Nucleus accumbens (tissue), 56 donors: Measurements from ENCODE around the gene PELI3.
"Not testable (repeated sequence)": the region's sequence is repeated elsewhere in the genome, so short reads cannot be mapped to it uniquely, and the experiment has no call there.

Experiments used
- DNase-seq, 56 donors: peaks; one replicate each; lab custom pipeline; 2025; lab: John Stamatoyannopoulos, UW

Gene PELI3

DNA sequence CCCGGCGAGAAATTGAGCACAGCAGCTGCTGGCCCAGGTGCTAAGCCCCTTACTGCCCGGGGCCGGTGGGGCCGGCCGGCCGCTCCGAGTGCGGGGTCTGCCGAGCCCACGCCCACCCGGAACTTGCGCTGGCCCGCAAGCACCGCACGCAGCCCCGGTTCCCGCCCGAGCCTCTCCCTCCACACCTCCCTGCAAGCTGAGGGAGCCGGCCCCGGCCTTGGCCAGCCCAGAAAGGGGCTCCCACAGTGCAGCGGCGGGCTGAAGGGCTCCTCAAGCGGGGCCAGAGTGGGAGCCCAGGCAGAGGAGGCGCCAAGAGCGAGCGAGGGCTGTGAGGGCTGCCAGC, 25.8 kb upstream of the PELI3 start:
- not testable (repeated sequence) for DNase-seq

DNA sequence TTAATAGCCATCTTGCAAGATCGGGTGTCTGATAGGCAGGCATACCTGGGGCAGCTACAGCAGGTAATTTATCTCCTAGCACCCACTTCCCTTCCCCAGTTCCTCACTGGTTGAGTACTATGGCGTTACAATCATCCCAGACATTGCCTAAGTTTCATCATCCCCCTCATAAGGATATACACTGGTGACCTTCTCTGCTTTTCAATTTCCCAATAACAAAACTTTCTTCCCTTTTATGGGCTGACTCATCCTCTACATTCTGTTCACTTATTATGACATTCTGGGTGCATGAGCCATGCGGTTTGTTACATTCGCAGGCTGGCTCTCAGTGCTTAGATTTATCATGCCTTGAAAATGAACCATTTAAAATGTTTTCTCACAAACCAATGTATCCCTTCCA, 23.1 kb upstream of the PELI3 start:
- DNase-seq, result no peak

DNA sequence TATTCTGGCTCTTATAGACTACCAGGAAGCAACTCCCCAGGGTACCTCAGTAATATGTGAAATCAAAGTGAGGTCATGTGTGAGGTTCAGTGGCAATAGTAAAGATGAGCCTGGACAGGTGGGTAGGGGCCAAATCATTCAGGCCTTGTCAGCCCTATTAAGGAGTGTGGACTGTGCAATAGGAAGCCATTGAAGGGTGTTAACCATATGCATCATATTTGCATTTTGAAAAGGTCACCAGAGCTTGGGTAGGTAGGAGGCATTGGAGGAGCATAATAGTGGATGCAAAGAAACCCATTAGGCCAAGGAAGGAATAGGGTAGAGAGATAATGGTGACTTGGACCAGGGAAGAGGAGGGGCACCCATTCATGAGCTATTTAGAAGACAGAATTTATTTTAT, 19.7 kb upstream of the PELI3 start:
- no peak for DNase-seq

DNA sequence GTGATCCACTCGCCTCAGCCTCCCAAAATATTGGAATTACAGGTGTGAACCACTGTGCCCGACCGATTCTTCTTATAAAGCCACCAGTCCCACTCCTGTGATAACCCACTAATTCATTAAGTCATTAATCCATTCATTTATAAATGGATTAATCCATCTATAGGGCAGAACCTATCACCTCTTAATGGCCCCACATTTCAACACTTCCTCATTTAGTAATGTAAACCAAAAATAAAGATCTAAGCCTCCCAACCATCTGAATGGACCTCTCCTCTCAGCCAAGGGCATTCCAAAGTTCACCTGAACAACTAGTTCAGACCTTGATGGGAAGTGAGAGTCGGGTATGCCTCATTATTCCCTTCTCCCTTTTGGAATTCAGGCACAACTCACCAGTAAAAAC, 18.2 kb upstream of the PELI3 start:
- no peak for DNase-seq

DNA sequence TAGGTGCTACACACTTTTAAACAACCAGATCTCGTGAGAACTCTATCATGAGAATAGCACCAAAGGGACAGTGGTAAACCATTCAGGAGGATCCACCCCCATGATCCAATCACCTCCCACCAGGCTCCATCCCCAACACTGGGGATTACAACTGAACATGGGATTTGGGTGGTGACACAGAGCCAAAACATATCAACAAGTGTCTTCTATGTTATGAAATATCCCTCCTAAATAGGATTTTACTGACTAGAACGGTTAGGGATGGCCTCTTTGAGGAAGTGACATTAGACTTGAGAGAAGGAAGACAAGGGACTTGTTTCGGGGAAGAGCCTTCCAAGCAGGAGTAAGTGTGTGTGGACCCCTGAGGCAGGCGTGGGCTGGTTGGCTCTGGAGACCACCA, 16.1 kb upstream of the PELI3 start:
- DNase-seq, result no peak

DNA sequence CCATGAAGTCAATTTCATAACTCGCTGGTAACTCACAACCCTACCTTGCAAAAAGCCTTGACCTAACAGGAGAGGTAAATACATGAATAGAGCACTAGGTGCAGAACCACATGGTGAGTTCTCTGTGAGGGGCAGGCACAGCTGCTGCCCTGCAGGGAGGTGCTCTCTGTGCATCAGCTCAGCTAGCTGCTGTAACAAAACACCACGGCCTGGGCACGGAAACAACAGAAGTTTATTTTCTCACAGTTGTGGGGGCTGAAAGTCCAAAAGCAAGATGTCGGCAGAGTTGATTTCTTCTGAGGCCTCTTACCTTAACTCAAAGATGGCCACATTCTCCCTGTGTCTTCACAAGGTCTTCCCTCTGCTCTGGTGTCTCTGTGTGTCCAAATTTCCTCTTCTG, 15.0 kb upstream of the PELI3 start:
- no peak for DNase-seq

DNA sequence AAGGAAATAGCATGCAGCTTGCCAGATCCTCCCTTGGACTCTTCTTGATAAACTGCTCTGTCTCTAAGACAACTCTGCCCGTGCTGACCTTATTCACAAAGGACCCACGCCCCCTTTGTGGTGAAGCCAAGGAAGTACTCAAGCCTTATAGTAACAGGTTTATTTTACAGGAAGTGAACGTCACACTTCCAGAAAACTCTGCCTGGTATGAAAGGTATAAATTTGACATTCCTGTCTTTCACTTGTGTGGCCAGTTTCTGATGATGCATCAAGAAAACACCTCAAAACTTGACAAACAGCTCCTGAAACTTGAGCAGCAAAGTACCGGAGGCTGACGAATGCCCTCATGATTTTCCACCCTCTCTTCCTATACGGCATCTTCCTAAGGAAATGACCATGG, 12.5 kb upstream of the PELI3 start:
- no peak for DNase-seq

DNA sequence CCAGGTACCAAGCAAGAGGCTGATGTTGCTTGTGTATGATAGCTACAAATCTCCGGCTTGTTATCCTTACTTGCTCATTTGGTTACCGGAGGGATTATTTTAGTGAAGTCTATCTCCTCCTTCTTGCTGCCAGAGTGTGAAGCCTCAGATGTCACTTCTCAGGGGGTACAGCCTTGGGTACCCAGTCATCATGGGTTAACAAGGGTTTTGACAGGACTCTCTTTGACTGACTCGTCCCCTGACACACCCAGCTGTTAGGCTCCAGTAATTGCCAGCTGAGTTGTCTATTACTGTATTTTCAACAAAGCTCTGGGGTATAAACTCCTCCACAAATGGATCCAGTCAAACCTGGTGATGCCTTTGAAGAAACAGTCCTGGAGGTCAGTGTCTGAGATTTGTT, 11.9 kb upstream of the PELI3 start:
- no peak for DNase-seq

DNA sequence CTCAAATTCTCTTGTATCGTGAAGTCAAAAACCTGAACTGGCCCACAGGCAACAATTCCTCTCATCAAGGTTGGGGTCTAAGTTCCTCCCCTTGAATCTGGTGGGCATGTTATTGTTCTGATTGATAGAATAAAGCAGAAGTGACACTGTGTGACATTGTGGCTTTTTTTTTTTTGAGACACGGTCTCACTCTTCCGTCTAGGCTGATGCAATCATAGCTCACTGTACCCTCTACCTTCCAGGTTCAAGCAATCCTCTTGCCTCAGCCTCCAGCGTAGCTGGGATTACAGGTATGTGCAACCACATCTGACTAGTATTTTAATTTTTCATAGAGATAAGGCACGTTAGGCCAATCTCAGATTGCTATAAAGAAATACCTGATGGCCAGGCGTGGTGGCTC, 8.9 kb upstream of the PELI3 start:
- DNase-seq, result no peak

DNA sequence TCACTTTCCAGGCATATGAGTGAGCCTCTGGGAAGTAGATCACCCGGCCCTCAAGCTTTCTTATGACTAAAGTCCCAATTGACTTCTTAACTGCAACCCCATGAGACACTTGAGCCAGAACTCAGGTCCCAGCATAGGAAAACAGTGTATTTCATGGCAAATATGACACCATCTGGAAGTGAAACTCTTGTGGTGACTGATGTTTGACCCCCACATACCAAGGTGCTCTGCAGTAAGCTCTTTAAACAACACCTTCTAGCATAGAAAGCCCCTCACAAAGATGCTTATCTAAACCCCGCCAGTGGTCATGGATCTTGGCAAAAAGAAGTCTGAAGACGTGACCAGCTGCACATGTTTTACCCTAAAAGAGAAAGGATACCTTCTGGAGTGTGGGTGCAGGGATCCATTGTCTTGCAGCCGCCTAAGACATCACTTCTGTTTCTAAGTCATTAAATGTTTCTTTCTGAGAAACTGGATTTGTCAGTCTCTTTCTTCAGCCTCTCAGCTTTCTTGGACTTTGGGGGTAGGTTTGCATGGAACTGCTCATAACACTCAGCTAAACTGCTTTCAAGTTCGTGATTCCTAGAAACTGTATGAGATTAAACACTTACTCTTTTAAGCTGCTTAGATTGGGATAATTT, 7.4 kb upstream of the PELI3 start:
- DNase-seq, result no peak

DNA sequence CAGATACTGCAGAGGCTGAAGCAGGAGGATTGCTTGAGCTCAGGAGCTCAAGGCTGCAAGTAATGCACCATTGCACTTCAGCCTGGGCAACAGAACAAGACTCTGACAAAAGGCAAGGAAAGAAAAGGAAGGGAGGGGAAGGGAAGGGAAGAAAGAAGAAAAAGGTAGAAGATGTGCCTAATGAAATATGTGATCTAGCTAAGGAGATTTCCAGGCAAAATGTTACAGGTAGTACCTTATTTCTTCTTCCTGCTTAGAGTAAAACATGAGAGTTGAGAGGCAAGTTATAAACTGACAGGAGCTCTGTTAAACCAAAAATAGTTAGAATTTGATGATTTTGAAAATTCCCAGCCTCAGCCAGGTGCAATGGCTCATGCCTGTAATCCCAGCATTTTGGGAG, 4.7 kb upstream of the PELI3 start:
- no peak for DNase-seq

DNA sequence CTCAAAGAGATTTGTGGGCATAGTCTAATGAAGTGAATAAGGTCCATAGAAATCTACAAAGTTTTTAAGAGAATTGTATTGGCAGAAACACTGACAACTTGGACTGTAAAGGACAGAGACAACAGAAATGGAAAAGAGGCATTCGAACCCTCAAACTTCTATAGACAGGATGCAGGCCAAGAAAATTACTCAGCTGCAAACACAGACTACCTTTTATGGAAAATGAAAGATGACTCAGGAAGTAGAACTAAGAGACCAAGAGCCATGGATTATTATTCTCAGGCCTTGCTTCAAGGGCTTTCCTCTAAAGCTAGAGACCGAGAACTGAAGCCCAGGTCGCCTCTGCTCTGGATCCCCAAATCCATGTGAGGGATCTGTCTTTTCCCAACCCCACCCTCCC, 3.8 kb upstream of the PELI3 start:
- DNase-seq, result no peak

DNA sequence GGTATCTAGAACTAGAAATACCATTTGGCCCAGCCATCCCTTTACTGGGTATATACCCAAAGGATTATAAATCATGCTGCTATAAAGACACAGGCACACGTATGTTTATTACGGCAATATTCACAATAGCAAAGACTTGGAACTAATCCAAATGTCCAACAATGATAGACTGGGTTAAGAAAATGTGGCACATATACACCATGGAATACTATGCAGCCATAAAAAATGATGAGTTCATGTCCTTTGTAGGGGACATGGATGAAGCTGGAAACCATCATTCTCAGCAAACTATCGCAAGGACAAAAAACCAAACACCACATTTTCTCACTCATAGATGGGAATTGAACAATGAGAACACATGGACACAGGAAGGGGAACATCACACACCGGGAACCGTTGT, 2.6 kb upstream of the PELI3 start:
- not testable (repeated sequence) for DNase-seq

DNA sequence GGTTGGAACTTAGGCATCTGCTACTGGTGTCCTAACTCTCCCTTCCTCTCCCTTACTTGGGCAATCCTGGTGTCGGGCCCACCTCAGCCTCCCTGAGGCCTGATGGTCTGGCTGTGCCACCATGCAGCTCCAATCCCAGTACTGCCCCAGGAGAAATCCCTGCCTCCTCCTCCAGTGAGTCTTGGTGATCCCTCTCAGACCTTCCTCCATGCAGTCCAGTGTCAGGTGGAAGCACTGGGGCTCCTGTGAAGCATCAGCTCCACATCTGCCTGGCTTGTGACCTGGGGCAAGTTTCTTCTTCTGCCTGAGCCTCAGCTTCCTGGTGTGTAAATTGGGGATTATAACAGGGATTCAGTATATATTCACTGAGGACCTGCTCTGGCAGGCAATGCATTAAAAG, 1.8 kb upstream of the PELI3 start:
- no peak for DNase-seq

DNA sequence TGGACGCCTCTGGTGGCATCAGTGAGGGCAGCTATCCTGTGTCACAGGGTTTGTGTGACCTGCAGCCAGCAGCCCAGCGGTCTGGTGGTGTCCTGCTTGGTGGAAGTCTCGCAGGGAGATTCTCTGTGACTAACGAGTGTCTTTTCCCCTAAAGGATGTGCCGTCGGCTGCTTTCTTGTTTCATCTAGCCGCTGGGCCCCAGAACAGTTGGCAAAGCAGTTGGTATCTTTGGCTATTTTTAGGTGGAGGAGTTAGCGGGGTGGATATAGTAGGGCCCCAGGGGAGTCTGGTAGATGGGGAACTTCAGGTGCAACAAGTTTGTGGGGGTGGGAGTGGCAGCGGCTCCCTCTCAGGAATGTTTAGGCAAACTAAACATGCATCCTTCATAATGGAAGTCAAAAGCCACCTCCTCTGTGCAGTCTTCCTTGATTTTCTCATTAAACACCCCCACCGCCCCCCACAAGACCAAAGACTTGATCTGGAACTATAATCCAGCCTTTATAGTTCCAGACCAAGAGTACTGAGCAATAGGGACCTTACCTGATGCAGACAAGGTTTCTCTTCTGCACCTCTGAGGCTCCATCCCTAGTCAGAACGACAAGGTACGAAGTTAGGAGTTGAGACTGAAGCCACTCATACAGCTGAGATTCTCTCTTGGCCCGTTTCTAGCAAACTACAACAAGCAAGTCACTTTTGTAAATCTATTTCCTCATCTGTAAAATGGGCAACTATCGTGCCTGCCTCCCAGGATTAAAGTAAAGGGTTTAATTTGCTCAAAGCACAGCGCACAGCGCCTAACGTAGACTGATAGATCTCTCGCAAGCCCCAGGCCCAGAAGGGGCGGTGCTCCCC, 1.1 kb upstream of the PELI3 start:
- DNase-seq, result no peak

DNA sequence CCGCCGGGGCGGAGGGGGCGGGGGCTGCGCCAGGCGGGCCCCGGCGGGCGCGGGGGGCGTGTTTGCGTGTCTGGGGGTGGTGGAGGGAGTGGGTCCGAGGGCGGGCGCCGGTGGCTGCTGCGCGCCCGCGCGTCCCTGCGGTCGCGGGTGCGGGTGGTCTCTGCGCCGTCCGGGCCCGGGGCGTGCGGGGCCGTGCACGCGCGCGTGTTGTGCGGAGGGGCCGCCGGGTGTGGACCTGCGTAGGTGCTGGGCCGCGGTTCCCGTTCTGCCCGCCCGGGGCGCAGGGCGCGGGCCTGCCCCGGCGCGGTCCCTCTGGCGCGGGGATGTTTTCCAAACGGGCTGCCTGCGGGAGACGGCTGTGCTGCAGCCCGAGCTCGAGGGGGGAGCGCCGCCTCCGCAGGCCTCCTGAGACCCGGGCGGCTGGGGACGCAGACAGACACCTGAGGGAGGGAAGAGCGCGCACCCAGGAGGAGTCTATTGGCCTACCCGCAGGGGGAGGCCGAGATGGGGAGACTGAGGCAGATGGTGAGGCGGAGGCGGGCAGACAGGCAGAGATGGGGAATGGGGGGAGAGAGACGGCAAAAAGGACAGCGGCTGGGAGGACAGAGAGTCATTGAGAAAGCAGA, 442 bp downstream of the PELI3 start:
- peak in 15 of 56 donors; percentile 7 to 67 (median 24) for DNase-seq

DNA sequence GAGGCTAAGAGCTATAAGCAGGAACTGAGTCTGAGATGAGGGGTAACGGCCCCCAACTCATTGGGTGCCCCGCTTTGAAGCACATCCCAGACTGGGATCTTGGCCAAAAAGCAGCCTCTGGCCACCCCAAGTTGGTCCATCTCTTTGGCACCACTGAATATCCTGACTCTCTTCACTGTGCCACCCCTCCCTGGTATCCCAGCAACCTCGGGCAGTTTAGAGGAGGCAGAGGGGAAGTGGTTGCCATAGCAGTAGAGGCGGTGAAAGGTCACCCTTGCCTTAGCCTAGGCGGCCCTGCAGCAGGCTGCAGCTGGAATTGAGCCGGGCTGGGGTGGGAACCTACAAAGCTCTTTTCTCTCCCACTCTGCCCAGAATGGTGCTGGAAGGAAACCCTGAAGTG, 1.1 kb downstream of the PELI3 start:
- DNase-seq, result peak in 9 of 56 donors; percentile 9 to 24 (median 11)

DNA sequence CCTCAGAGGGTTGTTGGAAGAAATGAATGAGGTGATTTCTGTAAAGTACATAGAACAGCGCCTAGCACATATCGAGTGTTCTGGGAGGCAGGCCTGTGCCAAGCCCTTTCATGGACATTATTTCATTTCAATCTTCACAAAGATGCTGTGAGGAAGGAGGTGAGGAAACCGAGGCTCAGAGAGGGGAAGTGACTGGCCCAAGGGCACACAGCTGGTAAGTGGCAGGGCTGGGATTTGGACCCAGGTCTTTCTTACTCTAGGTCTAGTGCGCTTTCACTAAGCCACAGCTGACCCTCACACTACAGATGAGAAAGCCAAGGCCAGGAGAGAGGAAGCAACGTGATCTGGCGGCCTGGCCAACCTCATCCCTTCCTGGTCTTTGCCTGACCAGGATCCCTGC, 2.0 kb downstream of the PELI3 start:
- no peak for DNase-seq

DNA sequence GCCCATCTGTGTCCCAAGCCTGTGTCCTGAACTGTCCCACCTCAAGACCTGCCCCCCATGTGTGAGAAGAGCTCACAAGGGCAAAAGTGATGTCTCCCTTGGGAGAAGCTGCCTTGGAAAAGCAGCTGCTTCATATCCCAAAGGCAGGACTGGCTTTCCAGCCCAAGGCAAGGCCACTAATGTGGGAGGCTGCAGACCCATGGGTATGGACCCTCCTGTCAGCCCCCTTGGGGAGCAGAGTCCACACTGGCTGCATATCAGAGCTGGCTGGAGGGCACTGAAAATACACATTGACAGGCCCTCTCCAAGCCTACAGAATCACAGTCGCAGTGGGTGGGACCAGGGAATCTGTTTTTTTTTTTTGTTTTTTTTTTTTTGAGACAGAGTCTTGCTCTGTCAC, 2.7 kb downstream of the PELI3 start:
- no peak for DNase-seq

DNA sequence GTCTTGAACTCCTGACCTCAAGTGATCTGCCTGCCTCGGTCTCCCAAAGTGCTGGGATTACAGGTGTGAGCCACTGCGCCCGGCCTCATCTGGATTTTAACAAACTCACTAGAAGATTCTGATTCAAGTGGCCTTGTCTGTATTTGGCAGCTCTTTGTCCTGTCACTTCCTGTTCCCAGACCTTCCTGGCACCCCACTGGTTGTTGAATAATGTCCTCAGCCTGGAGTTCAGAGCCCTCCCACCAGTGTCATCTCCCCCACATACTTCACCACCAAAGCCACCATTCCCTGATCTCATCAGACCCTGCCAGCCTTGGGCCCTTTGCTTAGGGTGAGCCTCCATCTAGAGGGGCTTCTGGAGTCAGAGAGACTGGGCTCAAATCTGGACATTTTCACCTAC, 3.3 kb downstream of the PELI3 start:
- no peak for DNase-seq

DNA sequence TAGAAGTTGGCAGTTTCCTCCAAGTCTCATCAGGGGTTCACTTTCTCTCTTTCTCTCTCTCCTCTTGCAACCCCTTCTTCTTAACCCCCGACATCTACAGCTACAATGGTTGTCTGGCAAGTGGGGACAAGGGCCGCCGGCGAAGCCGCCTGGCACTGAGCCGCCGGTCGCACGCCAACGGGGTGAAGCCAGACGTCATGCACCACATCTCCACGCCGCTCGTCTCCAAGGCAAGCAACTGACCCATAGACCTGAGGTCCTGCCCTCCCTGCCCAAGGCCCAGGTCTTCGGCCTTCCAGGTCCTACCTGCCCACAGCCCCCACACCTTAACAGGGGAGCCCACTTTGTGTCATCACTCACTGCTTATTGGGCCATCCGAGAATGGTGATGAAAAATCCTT, 4.4 kb downstream of the PELI3 start:
- no peak for DNase-seq

DNA sequence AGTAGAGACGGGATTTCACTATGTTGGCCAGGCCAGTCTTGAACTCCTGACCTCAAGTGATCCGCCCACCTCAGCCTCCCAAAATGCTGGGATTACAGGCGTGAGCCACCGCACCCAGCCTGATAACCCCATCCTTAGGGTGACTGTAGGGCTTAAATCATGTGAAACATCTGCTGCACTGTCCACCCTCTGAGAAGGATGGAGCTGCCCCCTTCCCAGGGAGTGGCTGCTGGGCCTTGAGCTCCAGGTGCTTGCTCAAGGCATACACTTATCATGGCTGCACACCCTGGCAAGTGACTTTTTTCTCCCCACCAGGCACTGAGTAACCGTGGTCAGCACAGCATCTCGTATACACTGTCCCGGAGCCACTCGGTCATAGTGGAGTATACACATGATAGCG, 5.3 kb downstream of the PELI3 start:
- DNase-seq, result no peak
